Measurements from ENCODE around the gene RAF1.
"Not testable (repeated sequence)": the region's sequence is repeated elsewhere in the genome, so short reads cannot be mapped to it uniquely, and the experiment has no call there.

The RAF1 gene

DNA sequence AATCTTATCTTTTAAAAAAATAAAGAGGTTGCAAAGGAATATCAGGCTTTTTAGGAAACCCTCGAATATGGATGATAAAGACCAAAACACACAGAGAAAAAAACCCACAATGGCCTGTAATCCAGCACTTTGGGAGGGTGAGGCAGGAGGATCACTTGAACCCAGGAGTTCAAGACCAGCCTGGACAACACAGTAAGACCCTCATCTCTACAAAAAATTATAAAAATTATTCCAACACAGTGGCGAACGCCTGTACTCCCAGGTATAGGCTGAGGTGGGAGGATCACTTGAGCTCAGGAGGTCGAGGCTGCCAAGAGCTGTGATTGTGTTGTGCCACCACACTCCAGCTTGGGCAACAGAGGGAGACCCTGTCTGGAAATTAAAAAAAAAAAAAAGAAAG, 30.8 kb downstream of the RAF1 start:
- Histone ChIP-seq H3K4me2 (ENCODE audit: low read depth, low read length, poor library complexity, severe bottlenecking) (no peak overlapping the region), H3K36me3 (ENCODE audit: low read length) (no peaks in the 10 kb centered on the region), H3F3A (ENCODE audit: insufficient read depth) (peaks cover 2% of the 10 kb centered on the region; the same call in 1 of the 2 replicates), H3K9me2 (replicated peaks; ENCODE audit: insufficient read depth, low read length) (no peaks in the 10 kb centered on the region), H4K20me1 (ENCODE audit: low read depth, low read length) (peaks cover 20% of the 10 kb centered on the region; the same call in 1 of the 2 replicates), H3K79me2 (ENCODE audit: insufficient read depth, low read length) (peaks cover 99% of the 10 kb centered on the region), H3K4me3 (ENCODE audit: insufficient read depth, low read length, poor library complexity, severe bottlenecking) (no peak overlapping the region), H3K9ac (ENCODE audit: low read length) (no peak overlapping the region), H3K9me3 (ENCODE audit: insufficient read depth, low read length) (no peaks in the 10 kb centered on the region), H2AFZ (ENCODE audit: low read depth, low read length, severe bottlenecking) (no peak overlapping the region), H3K27ac (ENCODE audit: low read depth, low read length) (no peak overlapping the region), H3K27me3 (ENCODE audit: low read length) (no peaks in the 10 kb centered on the region)
- no peak for TF ChIP-seq EZH2phosphoT487 (conservative IDR thresholded peaks at IDR 0.05; ENCODE audit: low read length)
- TF ChIP-seq, protein P1, sequence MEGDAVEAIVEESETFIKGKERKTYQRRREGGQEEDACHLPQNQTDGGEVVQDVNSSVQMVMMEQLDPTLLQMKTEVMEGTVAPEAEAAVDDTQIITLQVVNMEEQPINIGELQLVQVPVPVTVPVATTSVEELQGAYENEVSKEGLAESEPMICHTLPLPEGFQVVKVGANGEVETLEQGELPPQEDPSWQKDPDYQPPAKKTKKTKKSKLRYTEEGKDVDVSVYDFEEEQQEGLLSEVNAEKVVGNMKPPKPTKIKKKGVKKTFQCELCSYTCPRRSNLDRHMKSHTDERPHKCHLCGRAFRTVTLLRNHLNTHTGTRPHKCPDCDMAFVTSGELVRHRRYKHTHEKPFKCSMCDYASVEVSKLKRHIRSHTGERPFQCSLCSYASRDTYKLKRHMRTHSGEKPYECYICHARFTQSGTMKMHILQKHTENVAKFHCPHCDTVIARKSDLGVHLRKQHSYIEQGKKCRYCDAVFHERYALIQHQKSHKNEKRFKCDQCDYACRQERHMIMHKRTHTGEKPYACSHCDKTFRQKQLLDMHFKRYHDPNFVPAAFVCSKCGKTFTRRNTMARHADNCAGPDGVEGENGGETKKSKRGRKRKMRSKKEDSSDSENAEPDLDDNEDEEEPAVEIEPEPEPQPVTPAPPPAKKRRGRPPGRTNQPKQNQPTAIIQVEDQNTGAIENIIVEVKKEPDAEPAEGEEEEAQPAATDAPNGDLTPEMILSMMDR (IDR thresholded peaks at IDR 0.05; ENCODE audit: insufficient read depth, low read length, poor library complexity, severe bottlenecking), result no peak

DNA sequence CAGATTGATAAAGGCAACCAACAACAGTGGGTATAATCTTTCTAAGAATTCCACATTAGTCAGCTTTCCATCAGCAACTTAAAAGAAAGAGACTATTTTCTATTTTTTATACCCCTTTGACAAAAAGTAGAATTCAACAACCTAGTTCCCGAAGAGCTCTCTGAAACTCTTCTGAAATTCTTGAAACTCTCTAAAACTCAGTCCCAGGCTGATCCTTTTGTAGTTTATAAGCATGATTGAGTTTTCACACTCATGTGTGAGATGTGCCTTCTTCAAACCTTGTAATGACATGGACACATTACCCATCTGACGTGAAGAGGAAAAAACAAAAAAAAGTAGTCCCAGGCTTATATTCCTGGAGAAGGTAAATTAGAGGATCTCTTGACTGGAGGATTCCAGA, 31.4 kb downstream of the RAF1 start:
- TF ChIP-seq, protein P1 (IDR thresholded peaks at IDR 0.05; ENCODE audit: insufficient read depth, low read length, poor library complexity, severe bottlenecking), result no peak
- TF ChIP-seq EZH2phosphoT487 (conservative IDR thresholded peaks at IDR 0.05; ENCODE audit: low read length), result no peak
- Histone ChIP-seq H3K4me3 (ENCODE audit: insufficient read depth, low read length, poor library complexity, severe bottlenecking) (no peak overlapping the region), H3K9me3 (ENCODE audit: insufficient read depth, low read length) (no peaks in the 10 kb centered on the region), H3K27me3 (ENCODE audit: low read length) (no peaks in the 10 kb centered on the region), H3K4me2 (ENCODE audit: low read depth, low read length, poor library complexity, severe bottlenecking) (no peak overlapping the region), H2AFZ (ENCODE audit: low read depth, low read length, severe bottlenecking) (no peak overlapping the region), H3K27ac (ENCODE audit: low read depth, low read length) (no peak overlapping the region), H3K9me2 (replicated peaks; ENCODE audit: insufficient read depth, low read length) (no peaks in the 10 kb centered on the region), H3K36me3 (ENCODE audit: low read length) (no peaks in the 10 kb centered on the region), H3K79me2 (ENCODE audit: insufficient read depth, low read length) (peaks cover 99% of the 10 kb centered on the region), H3F3A (ENCODE audit: insufficient read depth) (peaks cover 2% of the 10 kb centered on the region; the same call in 1 of the 2 replicates), H3K9ac (ENCODE audit: low read length) (no peak overlapping the region), H4K20me1 (ENCODE audit: low read depth, low read length) (peaks cover 20% of the 10 kb centered on the region; the same call in 1 of the 2 replicates)

DNA sequence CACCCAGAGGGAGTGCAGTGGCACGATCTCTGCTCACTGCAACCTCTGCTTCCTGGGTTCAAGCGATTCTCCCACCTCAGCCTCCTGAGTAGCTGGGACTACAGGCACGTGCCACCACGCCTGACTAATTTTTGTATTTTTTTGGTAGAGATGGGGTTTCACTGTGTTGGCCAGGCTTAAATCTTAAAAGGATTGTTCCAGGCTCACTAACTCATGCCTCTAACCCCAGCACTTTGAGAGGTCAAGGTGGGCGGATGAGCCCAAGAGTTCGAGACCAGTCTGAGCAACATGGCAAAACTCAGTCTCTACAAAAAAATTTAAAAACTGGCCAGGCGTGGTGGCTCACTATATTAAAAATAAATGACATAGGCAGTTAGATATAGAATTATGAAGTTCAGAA, 33.1 kb downstream of the RAF1 start:
- not testable (repeated sequence) for H3K27ac ChIP-seq (ENCODE audit: low read depth, low read length); H3K4me3 ChIP-seq (ENCODE audit: insufficient read depth, low read length, poor library complexity, severe bottlenecking); H3K9me3 ChIP-seq (ENCODE audit: insufficient read depth, low read length); H3K27me3 ChIP-seq (ENCODE audit: low read length); H3K9me2 ChIP-seq (replicated peaks; ENCODE audit: insufficient read depth, low read length); H3F3A ChIP-seq (ENCODE audit: insufficient read depth); H3K4me2 ChIP-seq (ENCODE audit: low read depth, low read length, poor library complexity, severe bottlenecking); H3K9ac ChIP-seq (ENCODE audit: low read length); H3K36me3 ChIP-seq (ENCODE audit: low read length); H2AFZ ChIP-seq (ENCODE audit: low read depth, low read length, severe bottlenecking)
- Histone ChIP-seq H3K79me2 (ENCODE audit: insufficient read depth, low read length) (peaks cover 99% of the 10 kb centered on the region), H4K20me1 (ENCODE audit: low read depth, low read length) (peaks cover 20% of the 10 kb centered on the region; the same call in 1 of the 2 replicates)

DNA sequence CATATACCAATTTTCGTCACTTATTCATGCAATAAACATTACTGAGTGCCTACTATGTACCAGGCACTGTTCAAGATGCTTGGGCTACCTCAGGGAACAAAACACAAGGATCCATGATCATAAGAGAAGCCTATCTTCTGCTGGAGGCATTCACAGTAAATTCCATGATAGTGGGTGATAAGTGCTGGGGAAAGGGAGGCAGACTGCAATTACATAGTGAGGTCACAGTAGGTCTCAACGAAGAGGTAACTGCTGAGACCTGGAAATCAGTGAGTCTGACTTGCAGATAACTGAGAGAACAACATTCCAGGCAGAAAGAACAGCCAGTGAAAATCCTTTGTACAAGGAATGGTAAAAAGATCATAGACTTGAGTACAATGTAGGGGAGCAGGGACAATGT, 33.6 kb downstream of the RAF1 start:
- H3K9me3 ChIP-seq (ENCODE audit: insufficient read depth, low read length), result no peaks in the 10 kb centered on the region
- H4K20me1 ChIP-seq (ENCODE audit: low read depth, low read length), result peaks cover 20% of the 10 kb centered on the region; the same call in 1 of the 2 replicates
- H3K27ac ChIP-seq (ENCODE audit: low read depth, low read length), result no peak overlapping the region
- H3K9ac ChIP-seq (ENCODE audit: low read length), result no peak overlapping the region
- TF ChIP-seq, protein P1 (IDR thresholded peaks at IDR 0.05; ENCODE audit: insufficient read depth, low read length, poor library complexity, severe bottlenecking), result no peak
- TF ChIP-seq EZH2phosphoT487 (conservative IDR thresholded peaks at IDR 0.05; ENCODE audit: low read length), result no peak
- H3F3A ChIP-seq (ENCODE audit: insufficient read depth), result no peaks in the 10 kb centered on the region; the same call in 1 of the 2 replicates
- H3K27me3 ChIP-seq (ENCODE audit: low read length), result no peaks in the 10 kb centered on the region
- H3K4me2 ChIP-seq (ENCODE audit: low read depth, low read length, poor library complexity, severe bottlenecking), result no peak overlapping the region
- no peak overlapping the region for H3K4me3 ChIP-seq (ENCODE audit: insufficient read depth, low read length, poor library complexity, severe bottlenecking)
- no peaks in the 10 kb centered on the region for H3K36me3 ChIP-seq (ENCODE audit: low read length)
- peaks cover 100% of the 10 kb centered on the region for H3K79me2 ChIP-seq (ENCODE audit: insufficient read depth, low read length)
- no peak overlapping the region for H2AFZ ChIP-seq (ENCODE audit: low read depth, low read length, severe bottlenecking)
- H3K9me2 ChIP-seq (replicated peaks; ENCODE audit: insufficient read depth, low read length), result no peaks in the 10 kb centered on the region

All from SU-DHL-6 (cell line).